Small intestine (tissue), 7 donors: ENCODE data around the gene MAGI1. TPM values are rescaled to one million over a fixed set of nuclear protein-coding genes. Genes with fewer than 3 reads are reported as not detected.
"Not testable (repeated sequence)": the region's sequence is repeated elsewhere in the genome, so short reads cannot be mapped to it uniquely, and the experiment has no call there.

Source experiments
- DNase-seq, 2 donors: peaks; one replicate each; pipeline versions ENCODE4 v3.0.0 to v3.0.0-alpha.2; 2013
- FAIRE-seq: peaks from 2 replicates; lab custom pipeline; 2012; peaks lifted over from hg19 to GRCh38; lab: Jason Lieb, UNC
- H3K27ac ChIP-seq, 3 donors: one replicate each; pipeline ENCODE4 v1.5.1; 2013; ENCODE audit warnings: low read length in 2 of 3, mild to moderate bottlenecking in 2 of 3, control low read depth in 1 of 3, inconsistent platforms in 1 of 3, low read depth in 1 of 3, moderate library complexity in 1 of 3
- H3K27me3 ChIP-seq, 3 donors: one replicate each; pipeline ENCODE4 v1.6.1; 2013; ENCODE audit warnings: low read length in 3 of 3, inconsistent platforms in 1 of 3; ENCODE audit not compliant: control insufficient read depth in 3 of 3, insufficient read depth in 3 of 3
- H3K36me3 ChIP-seq, 3 donors: one replicate each; pipeline ENCODE4 v1.6.1; 2013; ENCODE audit warnings: low read length in 3 of 3, inconsistent platforms in 1 of 3, low read depth in 1 of 3, mild to moderate bottlenecking in 1 of 3, moderate library complexity in 1 of 3; ENCODE audit not compliant: control insufficient read depth in 3 of 3, insufficient read depth in 2 of 3
- H3K4me1 ChIP-seq, 3 donors: one replicate each; pipeline ENCODE4 v1.6.1; 2013; ENCODE audit warnings: low read length in 2 of 3, inconsistent platforms in 1 of 3, low read depth in 1 of 3, mild to moderate bottlenecking in 1 of 3, moderate library complexity in 1 of 3; ENCODE audit not compliant: control insufficient read depth in 3 of 3, insufficient read depth in 2 of 3
- H3K4me3 ChIP-seq, 3 donors: one replicate each; pipeline ENCODE4 v1.5.1; 2013; ENCODE audit warnings: low read length in 3 of 3, control low read depth in 1 of 3, inconsistent platforms in 1 of 3, low read depth in 1 of 3, mild to moderate bottlenecking in 1 of 3, moderate library complexity in 1 of 3
- H3K9me3 ChIP-seq, 2 donors: one replicate each; pipeline ENCODE4 v1.6.1; 2013; ENCODE audit warnings: low read depth in 1 of 2, low read length in 1 of 2; ENCODE audit not compliant: control insufficient read depth in 2 of 2, insufficient read depth in 1 of 2
- WGBS, 3 donors: extraction: QIAGEN DNeasy Blood & Tissue Kit; methylation state at CpG; one replicate each; pipeline ENCODE4 v1.1.7; 2013; 5-methylcytosine and 5-hydroxymethylcytosine counted together
- polyA plus RNA-seq, 4 donors: library from polyadenylated mRNA; stranded (reverse) in 3 of 4; unstranded in 1 of 4; fragments of 200-250 nt in 3 of 4; fragments of 120-200 nt in 1 of 4; gene quantifications; one replicate each; pipeline versions ENCODE4 v1.2.1 to v1.2.3, GENCODE V29; 2013
- donor health status: healthy with polysubstance abuse.
- donor health status: control.
- donor health status: control.
- donor health status: Bipolar disorder and iron deficiency.
- donor health status: healthy.

The MAGI1 gene
- polyA plus RNA-seq, 4 donors, result 10.0 to 35.1 (median 12.6) TPM

DNA sequence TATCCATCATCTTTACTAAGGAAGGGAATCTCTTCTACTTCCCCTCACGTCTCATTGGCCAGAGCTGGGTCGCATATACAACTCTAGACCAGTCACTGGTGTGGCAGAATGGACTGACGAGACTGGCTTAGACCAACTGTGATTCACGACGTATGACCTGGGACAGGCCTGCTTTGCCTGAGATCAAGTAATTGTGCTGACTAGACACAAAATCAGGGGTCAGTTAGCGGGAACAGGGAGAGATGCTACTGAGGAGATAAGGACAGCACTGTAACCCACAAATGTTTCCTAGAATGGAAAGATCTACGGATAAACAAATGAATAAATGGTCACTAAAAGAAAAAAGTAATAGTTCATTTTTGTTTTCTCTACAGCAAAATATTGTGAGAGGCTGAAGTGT lies 308.3 kb downstream of the MAGI1 start:
- Histone ChIP-seq H3K4me3 (no peak overlapping the region), H3K36me3 (no peaks in the 10 kb centered on the region), H3K4me1 (no peaks in the 10 kb centered on the region), H3K27me3 (no peaks in the 10 kb centered on the region), H3K9me3 (no peaks in the 10 kb centered on the region), H3K27ac (no peak overlapping the region)
- FAIRE-seq (no peak), DNase-seq (no peak)
- 89 to 93% (median 92%) methylated on average over 7 of the region's 7 CpGs for WGBS, 3 donors

DNA sequence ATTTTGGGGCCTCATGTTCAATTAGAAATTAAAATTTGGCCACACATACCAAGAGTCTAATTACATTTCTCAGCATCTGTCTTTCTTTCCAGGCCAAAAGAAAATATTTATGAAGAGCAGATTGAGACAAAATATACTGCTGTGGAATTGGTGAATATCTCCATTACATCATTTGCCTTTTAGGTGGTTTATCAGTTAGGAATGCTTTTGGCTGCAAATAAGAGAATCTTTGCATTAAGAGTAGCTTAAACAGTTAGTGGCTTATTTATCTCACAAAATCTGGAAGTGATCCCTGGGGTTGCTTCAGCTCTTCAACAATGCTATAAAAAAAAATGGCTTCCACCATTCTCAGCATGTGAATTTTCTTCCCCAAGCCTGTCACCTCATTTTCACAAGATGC lies 308.7 kb downstream of the MAGI1 start:
- peak overlapping the region in 1 of 3 donors; percentile 4 for H3K27ac ChIP-seq
- H3K36me3 ChIP-seq, result no peaks in the 10 kb centered on the region
- no peaks in the 10 kb centered on the region for H3K9me3 ChIP-seq
- no peak for DNase-seq
- H3K4me3 ChIP-seq, result no peak overlapping the region
- H3K27me3 ChIP-seq, result no peaks in the 10 kb centered on the region
- FAIRE-seq, result no peak
- H3K4me1 ChIP-seq, result no peaks in the 10 kb centered on the region

DNA sequence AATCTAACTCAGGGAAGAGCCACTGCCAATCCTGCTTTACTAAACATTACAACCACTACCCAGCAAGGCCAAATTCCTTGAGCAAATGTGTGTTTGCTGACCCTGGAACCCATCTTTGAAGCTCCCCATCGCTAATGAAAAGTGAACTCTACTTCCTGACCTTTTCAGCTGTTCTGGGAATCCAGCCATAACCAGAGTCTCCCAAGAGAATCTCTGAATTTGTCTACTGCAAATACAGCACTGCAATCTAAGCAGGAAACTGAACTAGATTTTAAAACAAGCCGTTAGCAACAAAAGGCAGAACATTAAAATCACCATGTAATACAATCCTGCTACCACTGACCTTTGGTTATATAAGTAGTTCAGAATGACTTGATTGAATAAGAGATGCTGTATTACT lies 309.2 kb downstream of the MAGI1 start:
- H3K9me3 ChIP-seq, result no peaks in the 10 kb centered on the region
- no peaks in the 10 kb centered on the region for H3K36me3 ChIP-seq
- H3K4me1 ChIP-seq, result no peaks in the 10 kb centered on the region
- no peak overlapping the region for H3K4me3 ChIP-seq
- no peaks in the 10 kb centered on the region for H3K27me3 ChIP-seq
- FAIRE-seq (no peak), DNase-seq (peak; percentile 8 to 26)
- H3K27ac ChIP-seq, result peak overlapping the region in 1 of 3 donors; percentile 4
- WGBS, 3 donors, result 17 to 25% (median 20%) methylated on average over 2 of the region's 2 CpGs

DNA sequence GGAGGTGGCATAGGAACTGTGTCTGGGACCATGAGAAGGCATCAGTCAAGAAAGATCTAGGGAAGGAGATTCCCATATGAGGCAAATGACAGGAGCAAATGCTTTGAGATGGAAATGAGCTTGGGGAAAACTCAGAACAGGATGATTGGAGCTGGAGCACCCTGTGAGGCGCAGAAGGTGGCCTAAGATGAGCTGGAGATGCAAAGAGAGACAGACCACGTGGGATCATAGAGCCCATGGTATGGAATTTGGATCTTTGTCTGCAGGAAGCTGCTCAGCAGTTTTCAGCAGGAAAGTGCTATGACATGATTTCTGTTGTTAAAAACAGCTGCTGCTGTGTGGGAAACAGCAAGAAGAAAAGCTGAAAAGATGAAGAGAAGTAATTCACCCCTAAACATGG lies 310.6 kb downstream of the MAGI1 start:
- no peak overlapping the region for H3K4me3 ChIP-seq
- WGBS, 3 donors, result 46 to 50% (median 48%) methylated on average over 2 of the region's 2 CpGs
- H3K9me3 ChIP-seq, result no peaks in the 10 kb centered on the region
- DNase-seq (no peak), FAIRE-seq (no peak)
- no peaks in the 10 kb centered on the region for H3K27me3 ChIP-seq
- no peaks in the 10 kb centered on the region for H3K36me3 ChIP-seq
- H3K4me1 ChIP-seq, result no peaks in the 10 kb centered on the region
- no peak overlapping the region for H3K27ac ChIP-seq

DNA sequence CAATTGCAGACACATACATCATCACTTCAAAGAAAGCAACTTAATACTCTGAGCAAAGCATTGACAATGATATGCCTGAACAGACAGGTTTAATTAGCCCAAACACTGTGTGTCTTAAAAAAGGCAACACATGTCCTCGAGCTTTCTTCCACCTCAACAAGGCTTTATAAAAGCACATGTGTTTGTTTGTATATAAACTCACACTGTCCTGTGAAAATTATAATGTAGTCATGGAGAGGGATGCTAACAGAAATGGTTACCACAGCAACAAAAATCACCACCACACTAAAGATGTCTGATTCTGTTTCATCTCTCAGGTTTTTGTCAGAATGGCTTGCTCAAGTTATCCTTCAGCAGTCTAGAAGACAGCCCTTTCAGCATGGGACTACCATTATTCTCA lies 314.7 kb downstream of the MAGI1 start:
- no peaks in the 10 kb centered on the region for H3K27me3 ChIP-seq
- no peak for DNase-seq
- no peak overlapping the region for H3K4me3 ChIP-seq
- WGBS, 3 donors, result 59 to 72% (median 66%) methylated on average over 1 of the region's 1 CpG
- no peak overlapping the region for H3K27ac ChIP-seq
- no peaks in the 10 kb centered on the region for H3K4me1 ChIP-seq
- H3K36me3 ChIP-seq, result no peaks in the 10 kb centered on the region
- no peaks in the 10 kb centered on the region for H3K9me3 ChIP-seq
- no peak for FAIRE-seq

DNA sequence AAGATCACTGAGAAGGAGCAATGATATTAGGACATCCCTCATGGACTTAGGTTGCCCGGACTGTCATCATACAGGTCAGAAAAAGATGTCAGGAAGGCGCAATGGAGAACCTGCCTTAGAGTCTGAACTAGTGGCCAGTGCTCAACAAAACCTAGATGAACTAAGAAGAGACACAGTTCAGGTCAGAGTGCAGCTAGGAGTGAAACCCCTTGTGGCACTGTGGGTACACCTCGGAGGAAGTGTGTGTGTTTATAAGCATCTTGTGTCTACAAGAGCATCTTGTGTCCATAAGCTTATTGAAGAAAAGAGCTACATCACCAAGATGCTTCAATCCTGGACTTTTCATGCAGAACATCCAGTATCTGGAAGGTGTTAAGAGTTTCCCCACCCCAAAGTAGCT lies 315.7 kb downstream of the MAGI1 start:
- FAIRE-seq (no peak), DNase-seq (no peak)
- Histone ChIP-seq H3K36me3 (no peaks in the 10 kb centered on the region), H3K4me1 (no peaks in the 10 kb centered on the region), H3K4me3 (no peak overlapping the region), H3K27me3 (no peaks in the 10 kb centered on the region), H3K27ac (no peak overlapping the region), H3K9me3 (no peaks in the 10 kb centered on the region)
- 83 to 93% (median 91%) methylated on average over 3 of the region's 3 CpGs for whole genome bisulfite sequencing, 3 donors

DNA sequence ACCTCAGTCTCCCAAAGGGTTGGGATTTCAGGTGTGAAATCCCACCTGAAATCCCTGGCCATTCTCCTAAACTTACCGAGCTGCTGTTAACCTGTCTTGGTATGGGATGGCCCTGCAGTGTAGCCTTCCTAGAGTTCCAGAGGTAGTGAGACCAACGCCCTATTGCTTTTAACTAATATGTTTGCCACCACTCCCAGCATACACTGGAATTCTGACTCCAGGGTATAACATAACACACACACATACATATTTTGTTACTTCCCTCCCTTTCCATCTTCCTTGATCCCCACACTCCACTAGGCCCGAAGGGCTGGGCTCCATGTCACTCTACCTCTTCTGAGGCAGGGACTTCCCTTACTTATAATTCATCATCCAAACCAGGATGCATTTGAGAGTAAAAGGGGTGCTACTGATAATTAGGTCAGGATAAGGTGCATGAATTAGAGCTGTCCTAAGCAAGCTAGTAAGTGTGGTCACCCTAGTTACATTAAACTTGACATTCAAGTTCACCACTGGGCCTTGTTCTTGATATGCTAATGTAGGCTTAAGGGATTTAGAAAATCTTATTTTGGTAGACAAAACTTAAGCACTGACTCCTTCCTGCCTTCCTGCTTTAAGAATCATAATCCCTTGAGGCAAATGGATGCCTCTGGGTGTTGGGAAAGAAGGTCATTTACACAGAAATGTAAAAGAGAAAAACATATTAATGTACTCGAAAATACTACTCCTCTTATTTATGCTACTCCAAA lies 317.6 kb downstream of the MAGI1 start:
- Histone ChIP-seq H3K4me1 (no peaks in the 10 kb centered on the region), H3K4me3 (no peak overlapping the region), H3K27me3 (no peaks in the 10 kb centered on the region), H3K27ac (no peak overlapping the region), H3K36me3 (no peaks in the 10 kb centered on the region), H3K9me3 (no peaks in the 10 kb centered on the region)
- 81 to 93% (median 87%) methylated on average over 4 of the region's 4 CpGs for WGBS, 3 donors
- DNase-seq (no peak), FAIRE-seq (no peak)

DNA sequence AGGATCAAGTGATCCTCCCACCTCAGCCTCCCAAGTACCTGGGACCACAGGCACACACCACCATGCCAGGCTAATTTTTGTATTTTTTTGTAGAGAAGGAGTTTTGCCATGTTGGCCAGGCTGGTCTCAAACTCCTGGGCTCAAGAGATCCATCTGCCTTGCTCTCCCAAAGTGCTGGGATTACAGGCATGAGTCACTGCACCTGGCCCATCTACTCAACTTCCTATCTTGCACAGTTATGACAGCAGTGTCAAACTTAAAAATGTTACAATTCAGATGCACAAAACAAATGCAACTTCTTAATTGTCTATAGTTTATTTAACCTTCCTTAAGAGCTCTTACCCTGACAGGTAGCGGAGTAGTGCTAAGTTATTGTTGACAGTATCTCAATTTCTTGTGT lies 319.1 kb downstream of the MAGI1 start:
- not testable (repeated sequence) for FAIRE-seq

More for the DNA sequence above, 319.1 kb downstream of the MAGI1 start:
- whole genome bisulfite sequencing, 3 donors, result 93 to 100% (median 97%) methylated on average over 1 of the region's 1 CpG
- H3K36me3 ChIP-seq, H3K4me3 ChIP-seq, DNase-seq, H3K9me3 ChIP-seq, H3K27me3 ChIP-seq, H3K27ac ChIP-seq, H3K4me1 ChIP-seq: not testable (repeated sequence)
